NT2/D1 (cell line): Measurements from ENCODE around the gene SH2D3C.

ENCODE experiments used
- DNase-seq: peaks from one replicate; pipeline ENCODE4 v3.0.0-alpha.2; 2011; ENCODE audit warnings: low read depth, low spot score
- H3K27me3 ChIP-seq: 2 replicates; pipeline ENCODE4 v1.6.0; 2011; ENCODE audit warnings: mild to moderate bottlenecking; ENCODE audit not compliant: insufficient read length, insufficient read depth
- H3K36me3 ChIP-seq: 2 replicates; pipeline ENCODE4 v1.6.1; 2011; ENCODE audit warnings: mild to moderate bottlenecking, low read length, mixed read lengths; ENCODE audit not compliant: insufficient read depth, insufficient read length
- H3K4me1 ChIP-seq: 2 replicates; pipeline ENCODE4 v1.5.1; 2011; ENCODE audit not compliant: insufficient read depth, insufficient read length
- H3K4me3 ChIP-seq: 2 replicates; pipeline ENCODE4 v1.5.1; 2011; ENCODE audit warnings: low read depth; ENCODE audit not compliant: insufficient read length
- H3K9ac ChIP-seq: 2 replicates; pipeline ENCODE4 v1.6.0; 2011; ENCODE audit warnings: low read depth; ENCODE audit not compliant: insufficient read length
- H3K9me3 ChIP-seq: 2 replicates; pipeline ENCODE4 v1.5.1; 2011; ENCODE audit warnings: mild to moderate bottlenecking, low read length; ENCODE audit not compliant: insufficient read depth
- SUZ12 ChIP-seq: IDR thresholded peaks from 2 replicates; pipeline ENCODE4 v1.6.1; 2011; ENCODE audit not compliant: insufficient read length, insufficient read depth; ENCODE audit errors: extremely low read depth
- YY1 ChIP-seq: IDR thresholded peaks from 2 replicates; pipeline ENCODE4 v1.6.1; 2011; ENCODE audit not compliant: insufficient read length, insufficient read depth
- ZNF274 ChIP-seq: IDR thresholded peaks from 2 replicates; pipeline ENCODE4 v1.6.1; 2011; ENCODE audit warnings: mild to moderate bottlenecking, low read depth, low read length

SH2D3C gene

DNA sequence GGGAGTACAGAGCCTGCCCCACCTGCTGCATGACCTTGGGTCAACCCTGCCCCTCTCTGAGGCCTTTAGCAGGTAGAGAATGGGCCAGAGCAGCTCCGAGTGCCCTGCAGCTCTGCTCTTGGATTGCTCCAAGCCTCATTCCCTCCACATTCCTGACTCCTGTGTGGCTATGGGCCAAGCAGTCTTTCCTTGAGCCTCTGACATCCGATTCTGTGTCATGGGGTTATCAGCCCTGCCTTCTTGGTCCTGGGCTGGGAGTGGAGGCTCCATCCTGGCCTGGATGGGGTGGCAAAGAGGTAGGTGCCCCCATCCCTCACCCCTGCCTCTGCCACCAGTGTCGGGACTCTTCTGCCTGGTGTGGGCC is 37.9 kb upstream of the SH2D3C start:
- Histone ChIP-seq H3K36me3 (peaks cover 79% of the 10 kb centered on the region), H3K9ac (no peak overlapping the region), H3K9me3 (no peaks in the 10 kb centered on the region), H3K4me1 (peaks cover 1% of the 10 kb centered on the region), H3K27me3 (no peaks in the 10 kb centered on the region), H3K4me3 (no peak overlapping the region)
- no peak for DNase-seq
- TF ChIP-seq YY1 = no peak
- TF ChIP-seq ZNF274 = no peak
- TF ChIP-seq SUZ12 = no peak

DNA sequence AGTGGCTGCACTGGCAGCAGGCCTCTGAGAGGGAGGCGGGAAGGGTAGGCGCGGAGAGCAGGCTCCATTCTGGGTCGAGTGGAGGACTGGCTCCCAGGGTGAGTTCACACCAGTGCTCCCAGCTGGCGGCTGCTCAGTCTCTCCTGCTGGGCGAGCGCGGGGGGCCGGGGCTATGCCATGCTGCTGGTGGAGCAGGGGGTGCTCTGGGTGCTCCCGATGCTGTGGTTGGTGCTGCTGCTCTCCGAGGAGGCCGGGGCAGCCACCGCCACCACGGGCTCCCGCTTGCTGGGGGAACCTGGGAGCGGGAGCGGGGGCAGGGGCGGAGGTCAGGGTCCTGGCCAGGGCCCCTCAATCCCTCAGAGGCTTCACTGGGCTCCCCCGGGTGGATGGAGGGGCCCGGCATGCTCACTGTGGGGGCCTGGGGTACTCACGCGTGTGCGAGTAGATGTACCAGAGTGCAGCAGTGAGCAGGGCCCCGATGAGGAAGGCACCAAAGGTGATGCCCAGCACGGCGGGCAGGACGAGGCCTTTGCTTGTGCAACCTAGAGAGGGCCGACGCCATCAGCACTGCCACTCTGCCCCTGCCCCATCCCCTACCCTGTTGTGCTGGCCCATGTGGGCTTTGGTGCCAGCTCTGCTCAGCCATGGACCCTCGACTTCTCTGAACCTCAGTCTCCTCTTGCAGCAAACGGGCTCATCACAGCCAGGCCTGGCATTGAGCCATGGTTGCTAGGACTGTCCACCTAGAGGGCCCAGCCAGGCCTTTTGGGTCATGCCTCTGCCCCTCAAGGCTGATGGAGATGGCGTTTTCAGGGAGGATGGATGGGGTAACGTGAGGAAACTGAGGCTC is 37.3 kb upstream of the SH2D3C start:
- Histone ChIP-seq H3K36me3 (peaks cover 82% of the 10 kb centered on the region), H3K4me3 (no peak overlapping the region), H3K4me1 (peaks cover 1% of the 10 kb centered on the region), H3K9ac (no peak overlapping the region), H3K27me3 (no peaks in the 10 kb centered on the region), H3K9me3 (no peaks in the 10 kb centered on the region)
- no peak for TF ChIP-seq SUZ12
- no peak for TF ChIP-seq ZNF274
- no peak for TF ChIP-seq YY1
- DNase-seq = no peak

DNA sequence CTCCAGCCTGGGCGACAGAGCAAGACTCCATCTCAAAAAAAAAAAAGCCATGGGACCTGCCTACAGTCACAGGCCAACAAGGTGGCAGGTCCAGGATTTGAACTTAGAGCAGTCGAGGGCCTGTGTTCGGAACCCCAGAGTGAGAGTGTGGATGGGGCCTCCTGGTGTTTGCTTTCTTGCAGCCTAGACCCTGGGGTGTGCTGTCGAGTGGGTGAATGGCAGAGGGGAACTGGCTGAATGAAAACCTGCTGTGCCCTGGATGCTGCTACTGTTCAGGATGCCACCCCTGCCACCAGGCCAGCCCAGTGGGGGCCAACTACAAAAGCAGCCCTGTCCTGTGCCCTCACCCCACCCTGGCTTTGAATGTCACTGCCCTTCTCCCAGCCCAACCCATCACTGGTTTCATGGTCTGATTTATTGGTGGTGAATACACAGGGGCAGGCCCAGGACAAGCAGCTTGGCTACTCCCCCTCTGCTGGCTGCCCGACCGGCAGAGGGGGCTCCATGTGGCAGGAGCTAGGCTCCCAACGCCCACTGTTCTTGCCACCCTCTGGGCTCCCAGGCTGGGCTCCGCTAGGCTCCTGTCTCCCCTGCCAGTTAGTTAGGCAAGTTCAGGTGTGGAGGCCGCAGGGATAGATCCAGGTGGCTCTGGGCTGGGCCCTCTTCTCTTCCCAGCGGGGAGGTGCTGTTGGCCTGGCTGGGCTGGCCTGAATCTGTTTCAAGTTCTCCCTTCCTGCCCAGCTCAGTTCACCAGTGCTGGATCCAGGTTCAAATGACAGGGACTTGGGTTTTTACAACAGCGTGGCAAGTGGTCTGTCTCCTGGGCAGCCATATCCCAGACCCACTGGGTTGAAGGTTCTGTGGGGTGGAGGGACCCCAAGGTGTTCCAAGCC is 36.4 kb upstream of the SH2D3C start:
- H3K36me3 ChIP-seq = peaks cover 89% of the 10 kb centered on the region

DNA sequence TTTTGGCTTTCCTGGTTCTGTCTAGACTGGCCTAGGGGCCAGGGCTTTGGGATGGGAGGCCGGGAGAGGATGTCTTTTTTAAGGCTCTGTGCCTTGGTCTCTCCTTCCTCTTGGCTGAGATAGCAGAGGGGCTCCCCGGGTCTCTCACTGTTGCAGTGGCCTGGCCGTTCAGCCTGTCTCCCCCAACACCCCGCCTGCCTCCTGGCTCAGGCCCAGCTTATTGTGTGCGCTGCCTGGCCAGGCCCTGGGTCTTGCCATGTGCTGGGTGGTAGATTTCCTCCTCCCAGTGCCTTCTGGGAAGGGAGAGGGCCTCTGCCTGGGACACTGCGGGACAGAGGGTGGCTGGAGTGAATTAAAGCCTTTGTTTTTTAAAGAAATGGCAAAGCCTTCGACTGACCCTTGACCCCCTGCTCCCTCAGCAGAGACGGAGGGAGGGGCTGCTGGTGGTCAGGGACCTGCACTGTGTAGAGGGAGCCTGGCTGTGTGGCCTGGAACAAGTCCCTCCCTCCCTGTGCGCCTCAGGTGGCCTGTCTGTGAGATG is 35.3 kb upstream of the SH2D3C start:
- H3K9ac ChIP-seq = no peak overlapping the region
- H3K9me3 ChIP-seq = no peaks in the 10 kb centered on the region
- no peak for DNase-seq
- TF ChIP-seq SUZ12 (no peak), YY1 (no peak), ZNF274 (no peak)
- H3K36me3 ChIP-seq = peaks cover 87% of the 10 kb centered on the region
- H3K4me1 ChIP-seq = peaks cover 9% of the 10 kb centered on the region
- no peak overlapping the region for H3K4me3 ChIP-seq
- no peaks in the 10 kb centered on the region for H3K27me3 ChIP-seq

More for the DNA sequence above, 36.4 kb upstream of the SH2D3C start:
- Histone ChIP-seq H3K27me3 (no peaks in the 10 kb centered on the region), H3K9me3 (no peaks in the 10 kb centered on the region), H3K4me1 (peaks cover 6% of the 10 kb centered on the region), H3K9ac (peak overlapping the region; percentile 5), H3K4me3 (no peak overlapping the region)
- TF ChIP-seq YY1 = no peak
- TF ChIP-seq SUZ12 = no peak
- TF ChIP-seq ZNF274 = no peak
- no peak for DNase-seq

DNA sequence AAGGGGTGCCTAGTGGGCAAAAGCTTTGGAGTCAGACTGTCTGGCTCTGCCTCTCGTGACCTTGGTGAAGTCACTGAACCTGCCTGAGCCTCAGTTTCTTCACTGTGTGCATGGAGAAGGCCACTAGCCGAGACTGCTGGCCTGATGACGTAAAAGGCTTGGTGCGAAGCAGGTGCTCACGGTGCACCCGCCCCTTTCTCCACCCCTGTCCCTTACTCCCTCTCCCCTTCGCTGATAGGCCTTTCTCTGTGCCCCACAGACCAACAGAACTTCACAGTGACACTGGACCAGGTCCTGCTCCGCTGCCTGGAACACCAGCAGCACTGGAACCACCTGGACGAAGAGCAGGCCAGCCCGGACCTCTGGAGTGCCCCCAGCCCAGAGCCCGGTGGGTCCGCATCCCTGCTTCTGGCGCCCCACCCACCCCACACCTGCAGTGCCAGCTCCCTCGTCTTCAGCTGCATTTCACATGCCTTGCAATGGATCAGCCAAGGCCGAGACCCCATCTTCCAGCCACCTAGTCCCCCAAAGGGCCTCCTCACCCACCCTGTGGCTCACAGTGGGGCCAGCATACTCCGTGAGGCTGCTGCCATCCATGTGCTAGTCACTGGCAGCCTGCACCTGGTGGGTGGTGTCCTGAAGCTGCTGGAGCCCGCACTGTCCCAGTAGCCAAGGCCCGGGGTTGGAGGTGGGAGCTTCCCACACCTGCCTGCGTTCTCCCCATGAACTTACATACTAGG is 34.6 kb upstream of the SH2D3C start:
- no peaks in the 10 kb centered on the region for H3K9me3 ChIP-seq

DNA sequence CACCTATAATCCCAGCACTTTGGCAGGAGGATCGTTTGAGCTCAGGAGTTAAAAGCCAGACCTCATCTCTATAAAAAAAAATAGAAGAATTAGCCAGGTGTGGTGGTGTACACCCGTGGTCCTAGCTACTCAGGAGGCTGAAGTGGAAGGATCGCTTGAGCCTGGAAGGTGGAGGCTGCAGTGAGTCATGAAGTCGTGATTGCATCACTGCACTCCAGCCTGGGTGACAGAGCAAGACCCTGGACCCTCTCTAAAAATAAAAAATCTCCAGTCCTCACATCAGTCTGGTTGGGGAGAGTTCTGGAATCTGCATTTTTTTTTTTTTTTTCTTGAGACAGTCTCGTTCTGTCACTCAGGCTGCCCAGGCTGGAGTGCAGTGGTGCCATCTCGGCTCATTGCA is 33.5 kb upstream of the SH2D3C start:
- H3K36me3 ChIP-seq = peaks cover 87% of the 10 kb centered on the region
- no peaks in the 10 kb centered on the region for H3K9me3 ChIP-seq
- H3K9ac ChIP-seq = no peak overlapping the region
- H3K4me1 ChIP-seq = peaks cover 12% of the 10 kb centered on the region
- H3K4me3 ChIP-seq = no peak overlapping the region
- TF ChIP-seq YY1 = no peak
- TF ChIP-seq ZNF274 = no peak
- TF ChIP-seq SUZ12 = no peak
- DNase-seq = no peak
- no peaks in the 10 kb centered on the region for H3K27me3 ChIP-seq

More for the DNA sequence above, 34.6 kb upstream of the SH2D3C start:
- Histone ChIP-seq H3K4me1 (peaks cover 12% of the 10 kb centered on the region), H3K27me3 (no peaks in the 10 kb centered on the region), H3K4me3 (no peak overlapping the region), H3K9ac (no peak overlapping the region), H3K36me3 (peaks cover 87% of the 10 kb centered on the region)
- DNase-seq = no peak
- TF ChIP-seq ZNF274 = no peak
- no peak for TF ChIP-seq YY1
- no peak for TF ChIP-seq SUZ12
